NT2/D1 (cell line): ENCODE results near the gene STAU1.

Experiments used
- SUZ12 ChIP-seq: IDR thresholded peaks from 2 replicates; pipeline ENCODE4 v1.6.1; 2011; ENCODE audit not compliant: insufficient read length, insufficient read depth; ENCODE audit errors: extremely low read depth
- YY1 ChIP-seq: IDR thresholded peaks from 2 replicates; pipeline ENCODE4 v1.6.1; 2011; ENCODE audit not compliant: insufficient read length, insufficient read depth
- ZNF274 ChIP-seq: IDR thresholded peaks from 2 replicates; pipeline ENCODE4 v1.6.1; 2011; ENCODE audit warnings: mild to moderate bottlenecking, low read depth, low read length

GRCh38 chr20:49096203-49096730 is 91.9 kb downstream of the STAU1 start:
- TF ChIP-seq ZNF274 = no peak
- TF ChIP-seq YY1 = no peak
- TF ChIP-seq SUZ12 = no peak
